Measurements from ENCODE around the gene TDRD7.

The TDRD7 gene

DNA sequence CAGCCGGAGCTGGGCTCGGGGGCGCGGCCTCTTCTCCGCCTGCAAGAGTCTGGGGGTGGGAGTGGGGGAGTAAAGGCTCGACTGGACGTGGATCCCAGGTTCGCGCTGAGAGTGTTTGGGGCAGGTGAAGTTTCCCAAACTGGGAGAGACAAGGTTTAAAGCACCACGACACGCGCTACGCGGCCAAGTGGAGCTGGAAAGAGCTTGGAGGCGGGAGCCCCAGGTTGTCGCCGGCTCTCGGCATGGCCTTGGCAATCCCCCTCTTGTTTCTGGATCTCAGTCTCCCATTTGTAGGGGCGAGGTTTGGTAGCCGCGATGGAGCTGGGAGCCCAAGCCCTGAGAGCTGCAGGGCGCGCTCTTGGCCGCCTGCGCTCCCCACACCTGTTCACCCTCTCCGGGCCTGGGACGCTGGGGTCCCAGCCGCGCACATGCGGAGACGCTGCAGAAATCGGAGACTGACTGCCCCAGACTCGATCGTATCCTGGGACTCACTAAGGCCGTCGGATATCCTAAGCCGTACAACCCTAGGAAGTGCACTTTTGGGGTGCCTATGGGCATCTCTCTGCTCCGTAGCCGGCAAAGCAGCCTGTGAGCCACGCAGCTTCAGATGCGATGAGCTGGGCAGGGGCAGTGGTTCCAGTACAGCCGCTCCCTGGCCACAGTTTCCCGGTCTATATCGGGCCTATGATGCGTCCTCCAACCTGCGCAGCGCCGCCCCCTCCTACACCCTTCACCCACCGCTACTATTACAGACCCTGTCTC is 90.5 kb downstream of the TDRD7 start:
- H3K4me3 ChIP-seq (ENCODE audit: low read depth in 1 of 2, low read length in 2 of 2) = peak overlapping the region; percentile 70 to 85
- no peaks in the 10 kb centered on the region for H3K36me3 ChIP-seq (ENCODE audit: control insufficient read depth in 1 of 2, insufficient read depth in 2 of 2, low read length in 2 of 2)
- H3K9me3 ChIP-seq (ENCODE audit: control insufficient read depth in 1 of 2, low read length in 2 of 2) = no peaks in the 10 kb centered on the region
- H3K4me1 ChIP-seq (ENCODE audit: control insufficient read depth in 1 of 2, insufficient read depth in 2 of 2, low read length in 2 of 2) = peaks cover 12 to 16% of the 10 kb centered on the region in 2 donors
- peaks cover 5% of the 10 kb centered on the region for H3K27me3 ChIP-seq (ENCODE audit: low read depth, low read length)
- peak overlapping the region; percentile 21 for H3K27ac ChIP-seq (ENCODE audit: low read length)

DNA sequence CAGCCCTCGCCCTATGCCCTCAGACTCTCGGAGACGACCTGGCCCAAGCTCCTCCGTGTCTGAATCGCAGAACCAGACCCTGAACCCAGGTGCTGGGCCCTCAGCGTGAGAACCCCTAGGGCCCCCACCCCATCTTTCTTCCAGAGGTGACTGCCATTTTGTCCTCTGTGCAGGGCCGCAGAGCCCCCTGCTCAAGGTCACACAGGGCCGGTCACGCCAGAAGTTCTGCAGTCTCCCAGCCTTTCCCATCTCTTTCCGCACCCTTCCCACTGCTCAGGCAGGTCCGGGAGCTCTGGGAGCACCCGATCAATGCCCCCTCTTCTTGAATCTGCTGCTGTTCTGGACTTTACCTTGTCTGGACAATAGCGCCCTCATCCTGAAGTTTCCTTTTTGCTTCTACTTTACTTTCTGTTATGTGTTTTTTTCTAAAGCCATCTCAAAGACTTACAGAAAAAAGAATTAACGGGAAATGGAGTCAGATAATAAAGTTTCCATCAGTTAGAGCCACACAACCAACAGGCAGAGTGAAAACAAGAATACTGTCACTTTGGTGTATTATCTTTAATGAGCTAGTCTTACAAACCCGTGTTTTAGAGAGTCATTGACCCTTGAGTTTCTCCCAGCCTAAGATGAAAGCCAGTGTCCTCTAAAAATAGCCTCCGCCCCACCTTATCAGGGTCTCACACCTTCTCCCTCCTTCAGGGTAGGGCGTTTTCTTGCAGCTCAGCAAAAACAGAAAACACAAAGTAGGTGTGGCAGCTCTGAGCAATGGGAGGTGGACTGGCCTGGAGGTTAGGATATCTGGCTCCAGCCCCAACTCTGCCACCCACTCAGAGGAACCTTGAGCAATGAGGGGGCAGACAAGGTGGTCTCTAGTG is 91.3 kb downstream of the TDRD7 start:
- Histone ChIP-seq H3K27ac (ENCODE audit: low read length) (peak overlapping the region; percentile 41), H3K4me3 (ENCODE audit: low read depth in 1 of 2, low read length in 2 of 2) (peak overlapping the region; percentile 70 to 85), H3K4me1 (ENCODE audit: control insufficient read depth in 1 of 2, insufficient read depth in 2 of 2, low read length in 2 of 2) (peaks cover 12 to 16% of the 10 kb centered on the region in 2 donors), H3K27me3 (ENCODE audit: low read depth, low read length) (peaks cover 5% of the 10 kb centered on the region), H3K9me3 (ENCODE audit: control insufficient read depth in 1 of 2, low read length in 2 of 2) (no peaks in the 10 kb centered on the region), H3K36me3 (ENCODE audit: control insufficient read depth in 1 of 2, insufficient read depth in 2 of 2, low read length in 2 of 2) (no peaks in the 10 kb centered on the region)

DNA sequence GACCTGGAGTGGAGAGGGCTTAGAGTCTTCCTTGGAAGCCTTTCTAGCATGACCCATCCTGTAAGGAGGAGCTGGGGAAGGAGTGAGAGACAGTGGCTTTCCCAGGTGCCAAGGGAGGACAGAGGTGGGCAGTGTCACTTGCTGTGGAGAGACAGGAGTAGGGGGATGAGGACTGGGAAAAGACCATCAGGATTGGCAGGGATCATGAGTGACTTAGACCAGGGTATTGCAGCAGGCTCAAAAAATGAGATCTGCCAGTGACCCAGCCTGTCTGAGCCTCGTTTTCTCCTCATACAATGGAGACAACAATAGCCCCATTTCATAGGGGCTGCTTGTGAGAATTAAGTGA is 91.9 kb downstream of the TDRD7 start:
- H3K4me3 ChIP-seq (ENCODE audit: low read depth in 1 of 2, low read length in 2 of 2) = peak overlapping the region; percentile 27 to 70
- H3K36me3 ChIP-seq (ENCODE audit: control insufficient read depth in 1 of 2, insufficient read depth in 2 of 2, low read length in 2 of 2) = no peaks in the 10 kb centered on the region
- peak overlapping the region; percentile 41 for H3K27ac ChIP-seq (ENCODE audit: low read length)
- no peaks in the 10 kb centered on the region for H3K9me3 ChIP-seq (ENCODE audit: control insufficient read depth in 1 of 2, low read length in 2 of 2)
- peaks cover 12 to 18% of the 10 kb centered on the region in 2 donors for H3K4me1 ChIP-seq (ENCODE audit: control insufficient read depth in 1 of 2, insufficient read depth in 2 of 2, low read length in 2 of 2)
- peaks cover 5% of the 10 kb centered on the region for H3K27me3 ChIP-seq (ENCODE audit: low read depth, low read length)

DNA sequence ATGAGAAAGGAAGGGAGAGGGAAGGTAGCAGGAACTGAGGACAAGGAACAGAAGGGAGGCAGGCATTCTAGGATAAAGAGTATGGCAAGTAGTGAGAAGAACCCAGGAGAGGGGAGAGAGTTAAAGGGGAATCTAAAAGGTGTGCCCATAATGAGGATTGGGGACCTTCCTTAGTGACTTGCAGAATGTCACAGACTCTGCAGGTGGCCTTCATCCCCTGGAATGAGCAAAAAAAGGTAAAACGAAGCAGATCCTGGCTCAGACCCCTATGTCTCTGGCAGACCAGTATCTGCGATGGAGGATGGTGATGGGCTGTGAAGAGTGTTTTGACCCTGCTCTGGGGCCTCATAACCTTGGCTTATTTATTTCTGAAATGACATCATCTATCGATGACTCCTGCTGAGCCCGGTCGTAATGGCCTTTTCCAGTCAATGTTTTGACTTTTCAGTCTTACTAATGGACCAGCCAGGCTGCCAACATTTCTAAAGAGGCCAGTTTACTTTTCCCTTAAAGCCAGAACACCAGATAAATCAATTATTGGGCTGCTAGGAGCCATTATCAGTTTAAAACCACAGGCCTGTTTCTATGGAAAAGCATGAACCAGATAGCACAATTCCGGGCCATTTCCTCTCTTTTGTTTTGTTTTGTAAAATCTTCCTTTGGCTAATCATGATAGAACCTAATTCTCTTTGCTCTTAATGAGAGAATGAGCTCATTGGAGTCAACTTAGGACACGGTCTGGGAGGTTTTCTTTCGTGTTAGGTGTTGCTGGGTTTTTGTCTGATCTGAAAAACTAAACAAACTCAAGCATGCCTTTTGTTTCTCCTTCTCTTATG is 92.7 kb downstream of the TDRD7 start:
- peak overlapping the region in 1 of 2 donors; percentile 17 for H3K4me3 ChIP-seq (ENCODE audit: low read depth in 1 of 2, low read length in 2 of 2)
- no peaks in the 10 kb centered on the region for H3K9me3 ChIP-seq (ENCODE audit: control insufficient read depth in 1 of 2, low read length in 2 of 2)
- peak overlapping the region; percentile 41 for H3K27ac ChIP-seq (ENCODE audit: low read length)
- peaks cover 5% of the 10 kb centered on the region for H3K27me3 ChIP-seq (ENCODE audit: low read depth, low read length)
- peaks cover 12 to 23% of the 10 kb centered on the region in 2 donors for H3K4me1 ChIP-seq (ENCODE audit: control insufficient read depth in 1 of 2, insufficient read depth in 2 of 2, low read length in 2 of 2)
- no peaks in the 10 kb centered on the region for H3K36me3 ChIP-seq (ENCODE audit: control insufficient read depth in 1 of 2, insufficient read depth in 2 of 2, low read length in 2 of 2)

DNA sequence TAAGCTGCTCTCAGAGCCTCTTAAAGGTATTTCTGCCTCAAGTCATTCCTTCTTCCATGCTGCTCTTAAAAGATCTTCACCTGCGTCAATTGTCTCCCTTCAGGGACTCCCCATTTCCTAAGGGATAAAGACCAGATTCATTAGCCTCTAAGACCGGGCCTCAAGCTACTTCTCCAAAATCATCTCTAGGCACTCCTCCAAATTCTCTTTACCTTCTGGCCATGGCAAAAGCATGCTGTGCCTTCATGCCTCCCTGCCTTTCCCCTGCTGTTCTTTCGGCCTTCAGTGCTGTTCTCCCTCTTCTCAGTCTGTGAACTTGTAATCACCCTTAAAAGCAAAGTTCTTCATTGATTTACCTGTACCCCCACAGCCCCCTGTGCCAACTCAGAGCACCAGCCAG is 93.9 kb downstream of the TDRD7 start:
- peaks cover 2% of the 10 kb centered on the region for H3K27me3 ChIP-seq (ENCODE audit: low read depth, low read length)
- H3K36me3 ChIP-seq (ENCODE audit: control insufficient read depth in 1 of 2, insufficient read depth in 2 of 2, low read length in 2 of 2) = no peaks in the 10 kb centered on the region
- no peak overlapping the region for H3K4me3 ChIP-seq (ENCODE audit: low read depth in 1 of 2, low read length in 2 of 2)
- H3K4me1 ChIP-seq (ENCODE audit: control insufficient read depth in 1 of 2, insufficient read depth in 2 of 2, low read length in 2 of 2) = peaks cover 12 to 23% of the 10 kb centered on the region in 2 donors
- no peaks in the 10 kb centered on the region for H3K9me3 ChIP-seq (ENCODE audit: control insufficient read depth in 1 of 2, low read length in 2 of 2)
- H3K27ac ChIP-seq (ENCODE audit: low read length) = peak overlapping the region; percentile 41

DNA sequence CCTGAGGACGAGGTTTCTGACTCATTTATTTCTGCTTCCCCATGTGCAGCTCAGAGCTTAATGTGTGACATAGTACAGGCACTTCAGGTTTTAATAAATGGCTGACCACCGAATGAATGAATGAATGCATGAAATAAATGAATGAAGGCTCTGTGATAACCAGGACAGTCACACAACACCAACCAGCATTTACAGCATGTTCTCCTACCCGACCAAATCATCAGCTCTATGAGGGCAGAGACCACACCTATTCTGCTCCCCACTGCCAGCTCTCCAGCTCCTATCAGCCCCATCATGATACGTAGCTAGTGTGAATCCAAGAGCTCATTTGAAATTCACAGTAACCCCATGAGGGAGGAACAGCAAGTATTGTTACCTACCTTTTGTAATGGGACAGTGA is 94.4 kb downstream of the TDRD7 start:
- no peaks in the 10 kb centered on the region for H3K27me3 ChIP-seq (ENCODE audit: low read depth, low read length)
- H3K27ac ChIP-seq (ENCODE audit: low read length) = no peak overlapping the region
- peaks cover 12 to 23% of the 10 kb centered on the region in 2 donors for H3K4me1 ChIP-seq (ENCODE audit: control insufficient read depth in 1 of 2, insufficient read depth in 2 of 2, low read length in 2 of 2)

DNA sequence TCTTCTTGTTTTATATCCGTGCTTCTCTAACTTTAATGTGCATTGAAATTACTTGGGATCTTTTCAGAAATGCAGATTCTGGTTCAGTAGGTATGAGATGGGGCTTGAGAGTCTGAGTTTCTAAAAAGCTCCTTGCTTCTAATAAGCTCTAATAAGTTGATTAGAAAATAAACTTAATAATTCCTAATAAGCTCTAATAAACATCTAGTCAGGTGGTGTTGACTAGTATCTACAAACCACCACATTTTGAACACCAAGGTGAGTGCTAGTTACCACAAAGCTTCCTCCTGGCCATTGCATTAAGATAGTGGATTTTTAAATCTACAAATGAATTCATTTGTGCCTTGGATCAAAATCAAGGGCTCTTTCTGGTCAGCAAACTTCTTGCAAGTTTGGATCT is 94.9 kb downstream of the TDRD7 start:
- Histone ChIP-seq H3K4me1 (ENCODE audit: control insufficient read depth in 1 of 2, insufficient read depth in 2 of 2, low read length in 2 of 2) (peaks cover 12 to 23% of the 10 kb centered on the region in 2 donors), H3K4me3 (ENCODE audit: low read depth in 1 of 2, low read length in 2 of 2) (no peak overlapping the region), H3K27ac (ENCODE audit: low read length) (no peak overlapping the region), H3K9me3 (ENCODE audit: control insufficient read depth in 1 of 2, low read length in 2 of 2) (no peaks in the 10 kb centered on the region), H3K36me3 (ENCODE audit: control insufficient read depth in 1 of 2, insufficient read depth in 2 of 2, low read length in 2 of 2) (no peaks in the 10 kb centered on the region), H3K27me3 (ENCODE audit: low read depth, low read length) (no peaks in the 10 kb centered on the region)

More for the DNA sequence above, 94.4 kb downstream of the TDRD7 start:
- Histone ChIP-seq H3K9me3 (ENCODE audit: control insufficient read depth in 1 of 2, low read length in 2 of 2) (no peaks in the 10 kb centered on the region), H3K4me3 (ENCODE audit: low read depth in 1 of 2, low read length in 2 of 2) (no peak overlapping the region), H3K36me3 (ENCODE audit: control insufficient read depth in 1 of 2, insufficient read depth in 2 of 2, low read length in 2 of 2) (no peaks in the 10 kb centered on the region)

DNA sequence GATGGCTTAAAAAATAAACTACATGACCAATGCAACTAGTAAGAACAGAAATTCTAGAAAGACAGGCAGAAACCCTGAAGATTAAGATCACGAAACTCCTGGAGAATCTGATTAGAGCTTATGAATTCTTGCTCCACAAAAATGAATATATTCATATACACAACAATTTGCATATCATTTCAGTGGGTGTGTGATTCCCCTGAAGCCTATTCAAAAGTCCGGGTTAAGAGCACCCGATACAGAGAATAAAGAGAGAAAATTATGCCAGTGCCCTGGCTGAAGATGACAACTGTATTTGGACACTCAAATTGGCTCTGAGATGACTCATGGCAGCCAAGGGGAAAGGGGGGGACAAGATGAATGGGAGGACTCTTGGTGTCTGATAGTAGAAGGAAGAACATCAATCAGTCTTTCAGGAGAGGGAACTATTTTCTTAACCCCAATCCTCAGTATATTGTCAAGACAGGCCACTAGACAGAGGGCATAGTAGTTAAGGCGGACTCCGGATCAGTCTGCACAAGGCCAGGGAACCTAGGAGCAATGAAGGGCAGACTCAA is 95.6 kb downstream of the TDRD7 start:
- H3K36me3 ChIP-seq (ENCODE audit: control insufficient read depth in 1 of 2, insufficient read depth in 2 of 2, low read length in 2 of 2) = no peaks in the 10 kb centered on the region
- no peak overlapping the region for H3K27ac ChIP-seq (ENCODE audit: low read length)
- H3K9me3 ChIP-seq (ENCODE audit: control insufficient read depth in 1 of 2, low read length in 2 of 2) = no peaks in the 10 kb centered on the region
- no peaks in the 10 kb centered on the region for H3K27me3 ChIP-seq (ENCODE audit: low read depth, low read length)
- H3K4me1 ChIP-seq (ENCODE audit: control insufficient read depth in 1 of 2, insufficient read depth in 2 of 2, low read length in 2 of 2) = peaks cover 12 to 18% of the 10 kb centered on the region in 2 donors
- H3K4me3 ChIP-seq (ENCODE audit: low read depth in 1 of 2, low read length in 2 of 2) = no peak overlapping the region

DNA sequence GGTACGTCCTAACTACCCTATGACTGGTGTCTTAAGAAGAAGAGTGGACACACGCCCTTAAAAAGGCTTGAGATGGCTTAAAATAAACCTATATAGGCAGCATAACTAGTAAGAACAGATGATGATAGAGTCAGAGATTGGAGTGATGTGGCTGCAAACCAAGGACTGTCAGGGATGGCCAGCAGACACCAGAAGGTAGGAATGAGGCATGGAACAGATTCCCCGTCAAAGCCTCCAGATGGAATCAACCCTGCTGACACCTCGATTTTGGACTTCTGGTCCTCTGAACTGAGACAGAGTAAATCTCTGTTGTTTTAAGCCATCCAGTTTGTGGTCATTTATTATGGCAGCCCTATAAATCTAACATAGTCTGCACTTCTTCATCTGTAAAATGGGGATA is 97.0 kb downstream of the TDRD7 start:
- peaks cover 8 to 13% of the 10 kb centered on the region in 2 donors for H3K4me1 ChIP-seq (ENCODE audit: control insufficient read depth in 1 of 2, insufficient read depth in 2 of 2, low read length in 2 of 2)
- H3K4me3 ChIP-seq (ENCODE audit: low read depth in 1 of 2, low read length in 2 of 2) = no peak overlapping the region
- no peaks in the 10 kb centered on the region for H3K9me3 ChIP-seq (ENCODE audit: control insufficient read depth in 1 of 2, low read length in 2 of 2)
- no peak overlapping the region for H3K27ac ChIP-seq (ENCODE audit: low read length)
- no peaks in the 10 kb centered on the region for H3K27me3 ChIP-seq (ENCODE audit: low read depth, low read length)
- no peaks in the 10 kb centered on the region for H3K36me3 ChIP-seq (ENCODE audit: control insufficient read depth in 1 of 2, insufficient read depth in 2 of 2, low read length in 2 of 2)

DNA sequence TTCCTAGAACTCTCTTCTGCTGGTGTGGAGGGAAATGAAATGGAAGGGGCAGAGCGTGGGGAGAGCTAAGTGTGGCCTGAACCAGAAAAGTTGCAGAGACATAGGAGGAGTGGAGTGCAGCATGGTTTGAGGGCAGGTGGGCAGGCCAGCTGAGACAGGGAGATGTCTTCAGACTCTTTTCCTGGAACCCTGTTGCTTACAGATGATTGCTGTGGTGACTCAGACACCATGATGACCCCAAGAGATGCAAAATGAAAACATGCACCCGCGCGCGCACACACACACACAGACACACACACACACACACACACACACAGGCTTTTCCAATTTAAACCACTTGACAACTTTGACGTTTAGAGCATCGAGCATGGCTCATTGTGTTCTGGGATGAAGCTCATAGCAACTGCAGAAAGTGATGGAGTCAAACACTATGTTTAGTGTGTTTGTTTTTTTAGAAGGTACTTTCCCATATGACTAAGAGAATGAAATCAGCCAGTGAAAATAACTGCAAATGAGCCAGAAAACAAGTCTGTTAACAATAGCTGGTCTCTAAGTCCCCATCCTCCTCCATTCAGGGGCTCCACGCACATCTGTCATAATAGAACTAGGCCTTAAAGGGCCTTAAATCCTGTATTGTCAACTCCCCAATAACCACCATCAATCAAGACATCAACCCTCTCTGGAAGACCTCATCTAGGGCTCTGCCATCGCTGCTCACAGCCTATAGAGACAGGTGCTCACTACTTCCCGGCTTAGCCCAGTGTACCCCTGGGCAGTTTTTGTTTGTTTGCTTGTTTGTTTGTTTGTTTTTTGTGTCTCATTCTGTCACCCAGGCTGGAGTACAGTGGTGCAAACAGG is 99.1 kb downstream of the TDRD7 start:
- no peaks in the 10 kb centered on the region for H3K36me3 ChIP-seq (ENCODE audit: control insufficient read depth in 1 of 2, insufficient read depth in 2 of 2, low read length in 2 of 2)
- H3K27me3 ChIP-seq (ENCODE audit: low read depth, low read length) = no peaks in the 10 kb centered on the region
- peak overlapping the region; percentile 18 for H3K27ac ChIP-seq (ENCODE audit: low read length)
- no peak overlapping the region for H3K4me3 ChIP-seq (ENCODE audit: low read depth in 1 of 2, low read length in 2 of 2)
- H3K4me1 ChIP-seq (ENCODE audit: control insufficient read depth in 1 of 2, insufficient read depth in 2 of 2, low read length in 2 of 2) = peaks cover 0 to 8% of the 10 kb centered on the region in 2 donors
- no peaks in the 10 kb centered on the region for H3K9me3 ChIP-seq (ENCODE audit: control insufficient read depth in 1 of 2, low read length in 2 of 2)

Measured in muscle layer of duodenum (tissue), 2 donors.